DOHH2 (cell line): ENCODE measurements around the gene ZNF462.

Experiments used
- H3F3A ChIP-seq: fragments of 200-600 bp; sonication (generic), shearing (Covaris generic); 2 replicates; pipeline ENCODE4 v1.6.0; 2016; ENCODE audit warnings: antibody characterized with exemption, mild to moderate bottlenecking; ENCODE audit not compliant: control insufficient read depth, insufficient read depth
- H3K27ac ChIP-seq: fragments of 200-600 bp; sonication (generic); 2 replicates; pipeline ENCODE4 v1.5.1; 2014; ENCODE audit warnings: low read depth, mild to moderate bottlenecking, low read length, moderate library complexity
- H3K27me3 ChIP-seq: fragments of 200-600 bp; sonication (generic); 2 replicates; pipeline ENCODE4 v1.6.1; 2014; ENCODE audit warnings: mild to moderate bottlenecking, low read length, mixed read lengths; ENCODE audit not compliant: control insufficient read depth
- H3K36me3 ChIP-seq: fragments of 200-600 bp; sonication (generic); 2 replicates; pipeline ENCODE4 v1.6.1; 2014; ENCODE audit warnings: mild to moderate bottlenecking, low read length, moderate library complexity, mixed read lengths; ENCODE audit not compliant: control insufficient read depth
- H3K4me1 ChIP-seq: fragments of 200-600 bp; sonication (generic); 2 replicates; pipeline ENCODE4 v1.6.1; 2014; ENCODE audit warnings: mild to moderate bottlenecking, low read length, mixed read lengths; ENCODE audit not compliant: control insufficient read depth
- H3K4me2 ChIP-seq: fragments of 200-600 bp; sonication (generic); 2 replicates; pipeline ENCODE4 v1.6.0; 2014; ENCODE audit warnings: mild to moderate bottlenecking, low read length, moderate library complexity
- H3K4me3 ChIP-seq: fragments of 200-600 bp; sonication (generic); 2 replicates; pipeline ENCODE4 v1.5.1; 2014; ENCODE audit warnings: mild to moderate bottlenecking, low read length, mixed read lengths
- H3K79me2 ChIP-seq: fragments of 200-600 bp; sonication (generic); 2 replicates; pipeline ENCODE4 v1.6.1; 2014; ENCODE audit warnings: mild to moderate bottlenecking, low read length, mixed read lengths; ENCODE audit not compliant: control insufficient read depth
- H3K9me2 ChIP-seq: fragments of 200-600 bp; sonication (generic); replicated peaks from 2 replicates; pipeline ENCODE4 v1.6.1; 2014; ENCODE audit warnings: mild to moderate bottlenecking, low read length, mixed read lengths; ENCODE audit not compliant: control insufficient read depth
- H3K9me3 ChIP-seq: fragments of 200-600 bp; sonication (generic); 2 replicates; pipeline ENCODE4 v1.6.1; 2014; ENCODE audit warnings: antibody characterized with exemption, low read length, mixed read lengths; ENCODE audit not compliant: control insufficient read depth, insufficient read depth
- H4K20me1 ChIP-seq: fragments of 200-600 bp; sonication (generic); 2 replicates; pipeline ENCODE4 v1.6.0; 2014; ENCODE audit warnings: low read depth, mild to moderate bottlenecking, antibody characterized with exemption, low read length, moderate library complexity; ENCODE audit not compliant: control insufficient read depth, insufficient read depth
- CTCF ChIP-seq: fragments of 200-600 bp; sonication (generic); IDR thresholded peaks from one replicate; pipeline ENCODE4 v1.5.1; 2014; ENCODE audit warnings: antibody characterized with exemption, mild to moderate bottlenecking, low read depth, low read length; ENCODE audit not compliant: poor library complexity, severe bottlenecking
- EZH2phosphoT487 ChIP-seq: fragments of 200-600 bp; sonication (generic); IDR thresholded peaks from 2 replicates; pipeline ENCODE4 v1.6.1; 2017; ENCODE audit warnings: borderline replicate concordance, mild to moderate bottlenecking, antibody characterized with exemption, low read length, moderate library complexity, mixed read lengths

Gene ZNF462

GRCh38 chr9:106954558-106954957 is 91.6 kb downstream of the ZNF462 start:
- Histone ChIP-seq H3K27me3 (peaks cover 3% of the 10 kb centered on the region; the same call in 1 of the 2 replicates), H3K4me2 (no peak overlapping the region), H4K20me1 (no peaks in the 10 kb centered on the region), H3K27ac (no peak overlapping the region), H3K36me3 (no peaks in the 10 kb centered on the region), H3K9me2 (no peaks in the 10 kb centered on the region), H3K4me1 (no peaks in the 10 kb centered on the region), H3K79me2 (no peaks in the 10 kb centered on the region), H3F3A (no peaks in the 10 kb centered on the region), H3K4me3 (no peak overlapping the region), H3K9me3 (no peaks in the 10 kb centered on the region)
- TF ChIP-seq EZH2phosphoT487 (no peak), CTCF (no peak)

GRCh38 chr9:106954974-106955850 is 92.2 kb downstream of the ZNF462 start:
- H3K27me3 ChIP-seq = peaks cover 3% of the 10 kb centered on the region; the same call in 1 of the 2 replicates
- H3K36me3 ChIP-seq = no peaks in the 10 kb centered on the region
- no peaks in the 10 kb centered on the region for H3K9me3 ChIP-seq
- no peak for TF ChIP-seq EZH2phosphoT487
- no peak for TF ChIP-seq CTCF
- no peaks in the 10 kb centered on the region for H3K9me2 ChIP-seq
- no peaks in the 10 kb centered on the region for H3K79me2 ChIP-seq
- no peak overlapping the region for H3K4me2 ChIP-seq
- H3K4me1 ChIP-seq = no peaks in the 10 kb centered on the region
- H3K4me3 ChIP-seq = no peak overlapping the region
- H3F3A ChIP-seq = no peaks in the 10 kb centered on the region
- no peaks in the 10 kb centered on the region for H4K20me1 ChIP-seq
- no peak overlapping the region for H3K27ac ChIP-seq

GRCh38 chr9:106956971-106957370 is 94.0 kb downstream of the ZNF462 start:
- no peak overlapping the region for H3K27ac ChIP-seq
- TF ChIP-seq EZH2phosphoT487 (no peak), CTCF (no peak)
- H3K79me2 ChIP-seq = no peaks in the 10 kb centered on the region
- no peak overlapping the region for H3K4me2 ChIP-seq
- H3K36me3 ChIP-seq = no peaks in the 10 kb centered on the region
- H3K4me1 ChIP-seq = no peaks in the 10 kb centered on the region
- H3K9me2 ChIP-seq = no peaks in the 10 kb centered on the region
- no peaks in the 10 kb centered on the region for H4K20me1 ChIP-seq
- H3K4me3 ChIP-seq = no peak overlapping the region
- no peaks in the 10 kb centered on the region for H3F3A ChIP-seq
- H3K9me3 ChIP-seq = no peaks in the 10 kb centered on the region
- peaks cover 3% of the 10 kb centered on the region; the same call in 1 of the 2 replicates for H3K27me3 ChIP-seq
